DOHH2 (cell line): ENCODE results near the gene FRYL.
"Not testable (repeated sequence)": the region's sequence is repeated elsewhere in the genome, so short reads cannot be mapped to it uniquely, and the experiment has no call there.

ENCODE experiments used
- H3F3A ChIP-seq: fragments of 200-600 bp; sonication (generic), shearing (Covaris generic); 2 replicates; pipeline ENCODE4 v1.6.0; 2016; ENCODE audit warnings: antibody characterized with exemption, mild to moderate bottlenecking; ENCODE audit not compliant: control insufficient read depth, insufficient read depth
- H3K27ac ChIP-seq: fragments of 200-600 bp; sonication (generic); 2 replicates; pipeline ENCODE4 v1.5.1; 2014; ENCODE audit warnings: low read depth, mild to moderate bottlenecking, low read length, moderate library complexity
- H3K27me3 ChIP-seq: fragments of 200-600 bp; sonication (generic); 2 replicates; pipeline ENCODE4 v1.6.1; 2014; ENCODE audit warnings: mild to moderate bottlenecking, low read length, mixed read lengths; ENCODE audit not compliant: control insufficient read depth
- H3K36me3 ChIP-seq: fragments of 200-600 bp; sonication (generic); 2 replicates; pipeline ENCODE4 v1.6.1; 2014; ENCODE audit warnings: mild to moderate bottlenecking, low read length, moderate library complexity, mixed read lengths; ENCODE audit not compliant: control insufficient read depth
- H3K4me1 ChIP-seq: fragments of 200-600 bp; sonication (generic); 2 replicates; pipeline ENCODE4 v1.6.1; 2014; ENCODE audit warnings: mild to moderate bottlenecking, low read length, mixed read lengths; ENCODE audit not compliant: control insufficient read depth
- H3K4me2 ChIP-seq: fragments of 200-600 bp; sonication (generic); 2 replicates; pipeline ENCODE4 v1.6.0; 2014; ENCODE audit warnings: mild to moderate bottlenecking, low read length, moderate library complexity
- H3K4me3 ChIP-seq: fragments of 200-600 bp; sonication (generic); 2 replicates; pipeline ENCODE4 v1.5.1; 2014; ENCODE audit warnings: mild to moderate bottlenecking, low read length, mixed read lengths
- H3K79me2 ChIP-seq: fragments of 200-600 bp; sonication (generic); 2 replicates; pipeline ENCODE4 v1.6.1; 2014; ENCODE audit warnings: mild to moderate bottlenecking, low read length, mixed read lengths; ENCODE audit not compliant: control insufficient read depth
- H3K9me2 ChIP-seq: fragments of 200-600 bp; sonication (generic); replicated peaks from 2 replicates; pipeline ENCODE4 v1.6.1; 2014; ENCODE audit warnings: mild to moderate bottlenecking, low read length, mixed read lengths; ENCODE audit not compliant: control insufficient read depth
- H3K9me3 ChIP-seq: fragments of 200-600 bp; sonication (generic); 2 replicates; pipeline ENCODE4 v1.6.1; 2014; ENCODE audit warnings: antibody characterized with exemption, low read length, mixed read lengths; ENCODE audit not compliant: control insufficient read depth, insufficient read depth
- H4K20me1 ChIP-seq: fragments of 200-600 bp; sonication (generic); 2 replicates; pipeline ENCODE4 v1.6.0; 2014; ENCODE audit warnings: low read depth, mild to moderate bottlenecking, antibody characterized with exemption, low read length, moderate library complexity; ENCODE audit not compliant: control insufficient read depth, insufficient read depth
- CTCF ChIP-seq: fragments of 200-600 bp; sonication (generic); IDR thresholded peaks from one replicate; pipeline ENCODE4 v1.5.1; 2014; ENCODE audit warnings: antibody characterized with exemption, mild to moderate bottlenecking, low read depth, low read length; ENCODE audit not compliant: poor library complexity, severe bottlenecking
- EZH2phosphoT487 ChIP-seq: fragments of 200-600 bp; sonication (generic); IDR thresholded peaks from 2 replicates; pipeline ENCODE4 v1.6.1; 2017; ENCODE audit warnings: borderline replicate concordance, mild to moderate bottlenecking, antibody characterized with exemption, low read length, moderate library complexity, mixed read lengths

Gene FRYL

GRCh38 chr4:48461000-48461399, 319.1 kb downstream of the FRYL start:
- Histone ChIP-seq H3K9me3 (no peaks in the 10 kb centered on the region), H3K79me2 (no peaks in the 10 kb centered on the region), H3K4me2 (no peak overlapping the region), H3K9me2 (no peaks in the 10 kb centered on the region), H3K27ac (no peak overlapping the region), H3K4me1 (no peaks in the 10 kb centered on the region), H3K36me3 (no peaks in the 10 kb centered on the region), H3F3A (no peaks in the 10 kb centered on the region), H4K20me1 (no peaks in the 10 kb centered on the region), H3K27me3 (no peaks in the 10 kb centered on the region; the same call in 1 of the 2 replicates), H3K4me3 (no peak overlapping the region)
- TF ChIP-seq EZH2phosphoT487 = no peak
- no peak for TF ChIP-seq CTCF

- Histone ChIP-seq H3K27ac (no peak overlapping the region), H3K4me1 (no peaks in the 10 kb centered on the region), H3K4me3 (no peak overlapping the region), H3K9me2 (no peaks in the 10 kb centered on the region), H3K9me3 (no peaks in the 10 kb centered on the region), H3K36me3 (no peaks in the 10 kb centered on the region), H4K20me1 (no peaks in the 10 kb centered on the region), H3F3A (no peaks in the 10 kb centered on the region), H3K27me3 (no peaks in the 10 kb centered on the region), H3K79me2 (no peaks in the 10 kb centered on the region), H3K4me2 (no peak overlapping the region)
- TF ChIP-seq CTCF (no peak), EZH2phosphoT487 (no peak)
Measured at GRCh38 chr4:48454591-48454990, 325.5 kb downstream of the FRYL start.

GRCh38 chr4:48451656-48452055, 328.4 kb downstream of the FRYL start:
- not testable (repeated sequence) for H3K27me3 ChIP-seq, H3K9me3 ChIP-seq, H3K36me3 ChIP-seq, H3F3A ChIP-seq, H3K79me2 ChIP-seq, H3K27ac ChIP-seq, H3K4me2 ChIP-seq, H3K9me2 ChIP-seq, H3K4me1 ChIP-seq, H3K4me3 ChIP-seq, H4K20me1 ChIP-seq

- no peak overlapping the region for H3K27ac ChIP-seq
- no peaks in the 10 kb centered on the region for H3K36me3 ChIP-seq
- no peak for TF ChIP-seq CTCF
- no peak overlapping the region for H3K4me2 ChIP-seq
- no peaks in the 10 kb centered on the region for H3K27me3 ChIP-seq
- H3F3A ChIP-seq = no peaks in the 10 kb centered on the region
- H3K79me2 ChIP-seq = no peaks in the 10 kb centered on the region
- H4K20me1 ChIP-seq = no peaks in the 10 kb centered on the region
- H3K4me3 ChIP-seq = no peak overlapping the region
- no peaks in the 10 kb centered on the region for H3K9me3 ChIP-seq
- no peaks in the 10 kb centered on the region for H3K9me2 ChIP-seq
- H3K4me1 ChIP-seq = no peaks in the 10 kb centered on the region
Measured at GRCh38 chr4:48450740-48451139, 329.3 kb downstream of the FRYL start.
